Astrocyte (in vitro differentiated cells and primary cell): ENCODE results near the gene SAP130. TPM values are rescaled to one million over a fixed set of nuclear protein-coding genes. Genes with fewer than 3 reads are reported as not detected.

Experiments used
- DNase-seq: peaks from one replicate; pipeline ENCODE4 v3.0.0-alpha.2; 2010; ENCODE audit warnings: low read depth
- FAIRE-seq: peaks from 2 replicates; lab custom pipeline; 2011; peaks lifted over from hg19 to GRCh38; lab: Jason Lieb, UNC
- H2AFZ ChIP-seq: 2 replicates; pipeline ENCODE4 v1.6.0; 2012; ENCODE audit warnings: low read depth, low read length, inconsistent platforms
- H3K27ac ChIP-seq: 2 replicates; pipeline ENCODE4 v1.5.1; 2011; ENCODE audit warnings: low read depth, low read length, inconsistent platforms
- H3K27me3 ChIP-seq: 2 replicates; pipeline ENCODE4 v1.6.0; 2011; ENCODE audit warnings: low read length, inconsistent platforms; ENCODE audit not compliant: insufficient read depth
- H3K36me3 ChIP-seq: 2 replicates; pipeline ENCODE4 v1.5.1; 2011; ENCODE audit warnings: low read length, inconsistent platforms; ENCODE audit not compliant: insufficient read depth
- H3K4me1 ChIP-seq: 2 replicates; pipeline ENCODE4 v1.5.1; 2011; ENCODE audit warnings: low read length, inconsistent platforms; ENCODE audit not compliant: insufficient read depth
- H3K4me2 ChIP-seq: 2 replicates; pipeline ENCODE4 v1.6.0; 2012; ENCODE audit warnings: low read length, inconsistent platforms
- H3K4me3 ChIP-seq: 2 replicates; pipeline ENCODE4 v1.5.1; 2011; ENCODE audit warnings: low read depth, mild to moderate bottlenecking, low read length, inconsistent platforms; ENCODE audit not compliant: insufficient read depth
- H3K79me2 ChIP-seq: 2 replicates; pipeline ENCODE4 v1.6.0; 2012; ENCODE audit warnings: mild to moderate bottlenecking, low read length, inconsistent platforms; ENCODE audit not compliant: insufficient read depth
- H3K9ac ChIP-seq: 2 replicates; pipeline ENCODE4 v1.6.0; 2012; ENCODE audit warnings: mild to moderate bottlenecking, low read length, inconsistent platforms
- H3K9me3 ChIP-seq: 2 replicates; pipeline ENCODE4 v1.5.1; 2012; ENCODE audit warnings: low read depth, mild to moderate bottlenecking, low read length, inconsistent platforms; ENCODE audit not compliant: insufficient read depth
- H4K20me1 ChIP-seq: 2 replicates; pipeline ENCODE4 v1.6.0; 2012; ENCODE audit warnings: low read length, inconsistent platforms; ENCODE audit not compliant: insufficient read depth
- H3K27ac Mint-ChIP-seq: one replicate; pipeline ENCODE4 v1.8.0; 2021; ENCODE audit warnings: mild to moderate bottlenecking, mixed read lengths; ENCODE audit not compliant: unreplicated experiment
- H3K27me3 Mint-ChIP-seq: one replicate; pipeline ENCODE4 v1.8.0; 2021; ENCODE audit warnings: low read depth, mixed read lengths; ENCODE audit not compliant: unreplicated experiment
- H3K36me3 Mint-ChIP-seq: one replicate; pipeline ENCODE4 v1.8.0; 2021; ENCODE audit warnings: low read depth, mixed read lengths; ENCODE audit not compliant: unreplicated experiment
- H3K4me1 Mint-ChIP-seq: one replicate; pipeline ENCODE4 v1.8.0; 2021; ENCODE audit warnings: low read depth, mixed read lengths; ENCODE audit not compliant: unreplicated experiment
- H3K4me3 Mint-ChIP-seq: one replicate; pipeline ENCODE4 v1.8.0; 2021; ENCODE audit warnings: mild to moderate bottlenecking, moderate library complexity, mixed read lengths; ENCODE audit not compliant: unreplicated experiment
- H3K9me3 Mint-ChIP-seq: one replicate; pipeline ENCODE4 v1.8.0; 2021; ENCODE audit warnings: mild to moderate bottlenecking, mixed read lengths; ENCODE audit not compliant: unreplicated experiment
- CTCF ChIP-seq: IDR thresholded peaks from 2 replicates; pipeline ENCODE4 v1.5.1; 2011; ENCODE audit warnings: low read depth, mild to moderate bottlenecking, inconsistent platforms, low read length, moderate library complexity; ENCODE audit not compliant: insufficient read depth
- EZH2 ChIP-seq: IDR thresholded peaks from 2 replicates; pipeline ENCODE4 v1.6.1; 2012; ENCODE audit warnings: mild to moderate bottlenecking, low read length, inconsistent platforms; ENCODE audit not compliant: insufficient read depth
- total RNA-seq: library from RNA; stranded (reverse); gene quantifications from 2 replicates; pipeline ENCODE4 v1.2.1, GENCODE V29; 2021

SAP130 gene
- total RNA-seq, 1 donor from 2014 or later, result 24.6 TPM

GRCh38 chr2:127986548-127987079 lies 41.2 kb downstream of the SAP130 start:
- no peak overlapping the region for H3K4me3 ChIP-seq
- no peak for TF ChIP-seq CTCF
- TF ChIP-seq EZH2, result no peak
- H3K4me2 ChIP-seq, result no peak overlapping the region
- no peak overlapping the region for H3K27ac Mint-ChIP-seq
- no peak overlapping the region for H2AFZ ChIP-seq
- no peaks in the 10 kb centered on the region for H3K79me2 ChIP-seq
- no peaks in the 10 kb centered on the region for H3K27me3 ChIP-seq
- H4K20me1 ChIP-seq, result peaks cover 5% of the 10 kb centered on the region
- H3K4me3 Mint-ChIP-seq, result no peak overlapping the region
- H3K27me3 Mint-ChIP-seq, result no peaks in the 10 kb centered on the region
- no peaks in the 10 kb centered on the region for H3K9me3 Mint-ChIP-seq
- H3K4me1 ChIP-seq, result no peaks in the 10 kb centered on the region
- no peak for DNase-seq
- no peak overlapping the region for H3K9ac ChIP-seq
- peaks cover 35% of the 10 kb centered on the region for H3K36me3 ChIP-seq
- H3K36me3 Mint-ChIP-seq, result peaks cover 21% of the 10 kb centered on the region
- no peak for FAIRE-seq
- no peak overlapping the region for H3K27ac ChIP-seq
- H3K4me1 Mint-ChIP-seq, result peaks cover 16% of the 10 kb centered on the region
- H3K9me3 ChIP-seq, result no peaks in the 10 kb centered on the region

GRCh38 chr2:127985735-127986134 lies 42.1 kb downstream of the SAP130 start:
- Mint-ChIP-seq H3K27ac (no peak overlapping the region), H3K9me3 (no peaks in the 10 kb centered on the region), H3K4me1 (peaks cover 16% of the 10 kb centered on the region), H3K36me3 (peaks cover 21% of the 10 kb centered on the region), H3K4me3 (no peak overlapping the region), H3K27me3 (no peaks in the 10 kb centered on the region)
- Histone ChIP-seq H3K36me3 (peaks cover 35% of the 10 kb centered on the region), H3K9me3 (no peaks in the 10 kb centered on the region), H3K4me1 (no peaks in the 10 kb centered on the region), H3K9ac (no peak overlapping the region), H3K4me2 (no peak overlapping the region), H4K20me1 (peaks cover 8% of the 10 kb centered on the region), H3K27me3 (no peaks in the 10 kb centered on the region), H3K79me2 (no peaks in the 10 kb centered on the region), H2AFZ (no peak overlapping the region), H3K27ac (no peak overlapping the region), H3K4me3 (no peak overlapping the region)
- no peak for FAIRE-seq
- DNase-seq, result no peak
- TF ChIP-seq EZH2 (no peak), CTCF (no peak)

GRCh38 chr2:127985026-127985734 lies 42.7 kb downstream of the SAP130 start:
- H3K4me1 Mint-ChIP-seq, result peaks cover 16% of the 10 kb centered on the region
- Histone ChIP-seq H3K36me3 (peaks cover 35% of the 10 kb centered on the region), H4K20me1 (peaks cover 10% of the 10 kb centered on the region), H3K27ac (no peak overlapping the region), H3K9me3 (no peaks in the 10 kb centered on the region), H3K4me1 (no peaks in the 10 kb centered on the region), H2AFZ (no peak overlapping the region), H3K4me3 (no peak overlapping the region), H3K4me2 (no peak overlapping the region), H3K9ac (no peak overlapping the region), H3K79me2 (no peaks in the 10 kb centered on the region), H3K27me3 (no peaks in the 10 kb centered on the region)
- H3K27ac Mint-ChIP-seq, result no peak overlapping the region
- H3K9me3 Mint-ChIP-seq, result no peaks in the 10 kb centered on the region
- DNase-seq (no peak), FAIRE-seq (no peak)
- no peak overlapping the region for H3K4me3 Mint-ChIP-seq
- no peak for TF ChIP-seq CTCF
- TF ChIP-seq EZH2, result no peak
- H3K27me3 Mint-ChIP-seq, result no peaks in the 10 kb centered on the region
- H3K36me3 Mint-ChIP-seq, result peaks cover 21% of the 10 kb centered on the region
